Fibroblast of the aortic adventitia (primary cell): ENCODE results near the gene ANKRD2. TPM values are rescaled to one million over a fixed set of nuclear protein-coding genes. Genes with fewer than 3 reads are reported as not detected.
A peak's percentile ranks its signal among the peaks of the same experiment; 100 is the strongest.

Experiments
- DNase-seq: peaks from one replicate; pipeline ENCODE4 v3.0.0-alpha.2; 2010; ENCODE audit warnings: low read depth
- H3K4me3 ChIP-seq: 2 replicates; pipeline ENCODE4 v1.5.1; 2011; ENCODE audit warnings: low read depth, mild to moderate bottlenecking, control low read depth, low read length, moderate library complexity
- CTCF ChIP-seq: IDR thresholded peaks from 2 replicates; pipeline ENCODE4 v1.5.1; 2011; ENCODE audit warnings: mild to moderate bottlenecking, low read length, control low read depth, inconsistent platforms; ENCODE audit not compliant: insufficient read depth
- total RNA-seq: library from RNA; depleted of rRNA; stranded (reverse); fragments of >200 nt; gene quantifications from 2 replicates; pipeline ENCODE4 v1.2.3, GENCODE V29; 2012; ENCODE audit warnings: low replicate concordance

ANKRD2 gene
- total RNA-seq, 1 donor, result 0.27 TPM

DNA sequence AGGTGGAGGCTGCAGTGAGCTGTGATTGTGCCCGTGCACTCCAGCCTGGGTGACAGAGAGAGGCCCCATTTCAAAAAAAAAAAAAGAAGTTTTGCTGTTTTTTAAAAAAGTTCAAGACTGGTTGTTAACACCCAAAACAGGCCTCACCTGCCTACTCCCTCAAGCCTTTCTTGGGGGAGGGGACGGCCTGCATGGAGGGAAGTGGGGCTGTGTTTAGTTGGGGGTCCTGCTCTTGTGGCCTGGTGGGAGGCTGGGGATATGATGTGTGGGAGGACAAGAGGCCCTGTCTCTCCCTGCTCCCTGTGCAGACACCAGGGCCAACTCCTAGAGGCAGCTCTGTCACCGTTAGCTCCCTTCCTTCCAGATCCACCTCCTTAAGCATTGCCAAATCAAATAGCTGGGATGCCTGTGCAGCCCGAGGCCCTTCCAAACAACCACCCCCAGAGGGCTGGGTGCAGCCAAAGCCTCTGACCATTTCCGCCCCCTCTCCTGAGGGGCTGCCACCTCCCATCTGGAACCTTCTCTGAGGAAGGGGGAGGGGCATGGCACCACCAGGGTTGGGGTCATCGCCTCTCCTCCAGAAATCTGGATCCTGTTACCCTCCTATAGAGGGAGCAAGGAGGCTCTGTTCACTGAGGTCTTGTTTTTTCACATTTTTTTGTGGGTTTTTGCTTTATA lies 32.9 kb upstream of the ANKRD2 start:
- H3K4me3 ChIP-seq, result no peak overlapping the region
- peak; percentile 62 for TF ChIP-seq CTCF
- peak; percentile 94 for DNase-seq

DNA sequence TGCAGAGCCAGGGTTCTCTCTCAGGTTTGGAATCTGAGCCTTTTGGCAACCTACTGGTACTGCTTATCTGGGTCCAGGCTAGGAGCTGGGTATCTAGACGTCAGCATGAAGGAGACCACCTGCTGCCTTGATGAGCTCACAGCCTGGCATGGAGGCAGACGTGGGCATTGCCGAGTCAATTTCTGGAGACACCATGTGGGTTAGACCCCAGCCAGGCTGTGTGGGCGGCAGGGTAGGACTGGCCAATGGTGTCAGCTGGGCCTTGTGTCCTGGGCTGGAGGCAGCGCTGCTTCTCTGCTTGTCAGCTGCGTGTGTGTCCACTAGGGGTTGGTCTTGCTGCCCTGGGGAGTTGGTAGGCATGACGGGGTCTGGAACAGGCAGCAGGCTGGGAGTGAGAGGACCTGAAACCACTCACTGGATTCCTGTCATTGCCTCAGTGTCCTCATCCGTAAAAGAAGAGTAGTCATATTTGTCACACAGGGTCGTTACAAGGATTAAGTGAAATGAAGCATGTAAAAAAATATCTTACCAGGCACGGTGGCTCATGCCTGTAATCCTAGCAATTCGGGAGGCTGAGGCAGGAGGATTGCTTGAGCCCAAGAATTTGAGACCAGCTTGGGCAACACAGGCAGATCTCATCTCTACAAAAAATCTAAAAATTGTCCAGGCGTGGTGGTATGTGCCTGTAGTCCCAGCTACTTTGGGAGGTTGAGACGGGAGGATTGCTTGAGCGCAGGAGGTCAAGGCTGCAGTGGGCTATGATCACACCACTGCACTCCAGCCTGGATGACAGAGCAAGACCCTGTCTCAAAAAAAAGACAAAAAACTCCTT lies 31.7 kb upstream of the ANKRD2 start:
- H3K4me3 ChIP-seq, result no peak overlapping the region
- TF ChIP-seq CTCF, result no peak
- DNase-seq, result peak; percentile 65

- TF ChIP-seq CTCF, result no peak
- peak; percentile 97 for DNase-seq
- H3K4me3 ChIP-seq, result peak overlapping the region; percentile 33
Observed at GRCh38 chr10:97542169-97543024, 30.2 kb upstream of the ANKRD2 start.

DNA sequence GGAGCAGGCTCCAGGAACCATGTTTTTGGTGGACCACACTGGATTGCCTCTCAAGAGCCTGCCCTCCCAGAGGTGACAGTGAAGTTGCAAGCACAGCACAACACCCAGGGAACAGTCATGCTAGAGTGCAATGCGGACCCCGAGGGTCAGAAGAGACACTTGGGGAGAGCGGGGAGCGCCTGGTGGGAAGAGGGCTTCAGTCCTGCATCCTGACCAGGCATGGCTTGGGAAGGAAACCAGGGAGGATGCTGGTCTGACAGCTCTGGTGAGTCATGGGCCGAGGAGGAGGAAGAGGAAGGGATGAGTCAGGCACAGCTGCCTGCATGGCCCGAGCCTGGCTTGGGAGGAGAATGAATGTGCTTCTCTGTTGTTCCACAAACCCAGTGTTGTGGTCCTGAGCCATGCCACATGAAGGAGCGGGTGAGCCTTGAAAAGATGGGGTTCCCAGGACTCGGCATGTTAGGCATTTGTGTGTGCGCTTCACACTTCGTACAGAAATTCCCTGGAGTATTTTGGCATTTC lies 29.5 kb upstream of the ANKRD2 start:
- H3K4me3 ChIP-seq, result no peak overlapping the region
- DNase-seq, result peak; percentile 92
- no peak for TF ChIP-seq CTCF

GRCh38 chr10:97546456-97547270 lies 25.9 kb upstream of the ANKRD2 start:
- TF ChIP-seq CTCF, result no peak
- DNase-seq, result no peak
- no peak overlapping the region for H3K4me3 ChIP-seq

- DNase-seq, result no peak
Observed at GRCh38 chr10:97547271-97547600, 25.3 kb upstream of the ANKRD2 start.

More at GRCh38 chr10:97547271-97547600, 25.3 kb upstream of the ANKRD2 start:
- no peak for TF ChIP-seq CTCF
- H3K4me3 ChIP-seq, result no peak overlapping the region
